Left ventricle myocardium inferior (tissue), 1 donor: ENCODE results near the gene BRAF. TPM values are rescaled to one million over a fixed set of nuclear protein-coding genes. Genes with fewer than 3 reads are reported as not detected.
A peak's percentile ranks its signal among the peaks of the same experiment; 100 is the strongest.

Source experiments
- DNase-seq: peaks from one replicate; pipeline ENCODE4 v3.0.0-alpha.2; 2020
- H3K27ac ChIP-seq: fragments of 200-600 bp; replicated peaks from 2 replicates; pipeline ENCODE4 v1.8.0; 2021
- H3K27me3 ChIP-seq: fragments of 200-600 bp; 2 replicates; pipeline ENCODE4 v1.8.0; 2021; ENCODE audit warnings: low read depth
- H3K36me3 ChIP-seq: fragments of 200-600 bp; 2 replicates; pipeline ENCODE4 v1.8.0; 2021
- H3K4me1 ChIP-seq: fragments of 200-600 bp; 2 replicates; pipeline ENCODE4 v1.8.0; 2021
- H3K4me3 ChIP-seq: fragments of 200-600 bp; 2 replicates; pipeline ENCODE4 v1.8.0; 2021; ENCODE audit warnings: mild to moderate bottlenecking, moderate library complexity
- H3K9me3 ChIP-seq: fragments of 200-600 bp; replicated peaks from 2 replicates; pipeline ENCODE4 v1.8.0; 2021
- CTCF ChIP-seq: fragments of 200-600 bp; IDR thresholded peaks from 2 replicates; pipeline ENCODE4 v1.8.0; 2021; ENCODE audit warnings: antibody characterized with exemption, mild to moderate bottlenecking, borderline replicate concordance
- intact Hi-C: fragments of 100-400 bp; cut with micrococcal nuclease; formaldehyde crosslinking; loops from one replicate; pipeline ENCODE4 v1.11.0; 2022
- total RNA-seq: library from RNA; stranded (reverse); fragmentation: NEBNext Ultra II Directional; extraction: Animal tissue kit (Norgen Biotek cat#: 25700); gene quantifications from one replicate; pipeline ENCODE4 v1.2.1, GENCODE V29; 2021
- donor health status: DM: no; HTN: yes; CAD: no; lungs with severe emphysema.

Gene BRAF
- total RNA-seq, 1 donor from 2014 or later: 18.8 TPM

GRCh38 chr7:140674899-140675701 lies 249.6 kb downstream of the BRAF start:
- TF ChIP-seq CTCF: peak; percentile 51
- no peaks in the 10 kb centered on the region for H3K27me3 ChIP-seq
- no peaks in the 10 kb centered on the region for H3K9me3 ChIP-seq
- peaks cover 12% of the 10 kb centered on the region for H3K36me3 ChIP-seq
- no peak overlapping the region for H3K27ac ChIP-seq
- no peak overlapping the region for H3K4me3 ChIP-seq
- peaks cover 38% of the 10 kb centered on the region for H3K4me1 ChIP-seq
- intact Hi-C loops: no loop called here
- no peak for DNase-seq

- H3K9me3 ChIP-seq: no peaks in the 10 kb centered on the region
- no peak for DNase-seq
- peaks cover 8% of the 10 kb centered on the region for H3K36me3 ChIP-seq
- H3K4me3 ChIP-seq: no peak overlapping the region
- no peaks in the 10 kb centered on the region for H3K27me3 ChIP-seq
- H3K4me1 ChIP-seq: peaks cover 38% of the 10 kb centered on the region
- intact Hi-C loops: no loop called here
- TF ChIP-seq CTCF: no peak
- H3K27ac ChIP-seq: peak overlapping the region; percentile 86
These were observed 250.4 kb downstream of the BRAF start for GRCh38 chr7:140674356-140674800.

GRCh38 chr7:140673774-140674155 lies 251.0 kb downstream of the BRAF start:
- intact Hi-C loops: no loop called here
- no peak for TF ChIP-seq CTCF
- H3K4me1 ChIP-seq: peaks cover 38% of the 10 kb centered on the region
- peaks cover 2% of the 10 kb centered on the region for H3K36me3 ChIP-seq
- H3K27ac ChIP-seq: peak overlapping the region; percentile 86
- no peak for DNase-seq
- no peaks in the 10 kb centered on the region for H3K27me3 ChIP-seq
- peak overlapping the region; percentile 85 for H3K4me3 ChIP-seq
- H3K9me3 ChIP-seq: no peaks in the 10 kb centered on the region

GRCh38 chr7:140673063-140673773 lies 251.5 kb downstream of the BRAF start:
- H3K4me1 ChIP-seq: peaks cover 38% of the 10 kb centered on the region
- no peak for TF ChIP-seq CTCF
- H3K36me3 ChIP-seq: no peaks in the 10 kb centered on the region
- peak overlapping the region; percentile 85 for H3K4me3 ChIP-seq
- intact Hi-C loops: no loop called here
- H3K9me3 ChIP-seq: no peaks in the 10 kb centered on the region
- H3K27ac ChIP-seq: peak overlapping the region; percentile 86
- no peaks in the 10 kb centered on the region for H3K27me3 ChIP-seq
- DNase-seq: peak; percentile 33

- H3K4me3 ChIP-seq: peak within 1 kb of the TSS; percentile 85
- peak within 1 kb of the TSS; percentile 86 for H3K27ac ChIP-seq
- H3K9me3 ChIP-seq: no peaks in the 10 kb centered on the region
- peaks cover 38% of the 10 kb centered on the region for H3K4me1 ChIP-seq
- peak; percentile 64 for DNase-seq
- intact Hi-C loops: no loop called here
- no peak for TF ChIP-seq CTCF
- no peaks in the 10 kb centered on the region for H3K27me3 ChIP-seq
- no peaks in the 10 kb centered on the region for H3K36me3 ChIP-seq
These were observed 252.2 kb downstream of the BRAF start, which contains the start of gene ADCK2 for GRCh38 chr7:140672382-140673062. TSS of gene ADCK2 (plus strand) at chr7:140672945. CDS start at chr7:140673331, 386 bp downstream.
